ENCODE data around the gene COQ8B.

DNA sequence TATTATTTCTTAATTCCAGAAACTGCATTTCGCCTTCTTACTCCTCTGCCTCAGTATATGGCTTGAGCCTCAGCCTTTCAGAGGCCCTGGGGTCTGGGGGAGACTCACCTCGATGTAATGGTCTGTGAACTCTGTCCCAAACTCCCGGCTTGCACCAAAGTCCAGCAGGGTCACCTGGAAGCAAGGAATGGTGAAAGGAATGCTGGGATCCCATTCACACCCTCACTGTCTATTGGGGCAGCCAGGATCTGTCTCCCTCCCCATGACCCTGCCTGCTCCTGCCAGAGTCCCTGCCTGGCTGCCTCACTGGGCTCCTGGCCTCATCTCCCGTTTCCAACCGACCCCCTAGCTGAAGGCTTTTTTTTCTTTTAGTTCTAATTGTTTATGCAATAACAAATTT is 20.8 kb downstream of the COQ8B start:
- TF ChIP-seq, protein P1, sequence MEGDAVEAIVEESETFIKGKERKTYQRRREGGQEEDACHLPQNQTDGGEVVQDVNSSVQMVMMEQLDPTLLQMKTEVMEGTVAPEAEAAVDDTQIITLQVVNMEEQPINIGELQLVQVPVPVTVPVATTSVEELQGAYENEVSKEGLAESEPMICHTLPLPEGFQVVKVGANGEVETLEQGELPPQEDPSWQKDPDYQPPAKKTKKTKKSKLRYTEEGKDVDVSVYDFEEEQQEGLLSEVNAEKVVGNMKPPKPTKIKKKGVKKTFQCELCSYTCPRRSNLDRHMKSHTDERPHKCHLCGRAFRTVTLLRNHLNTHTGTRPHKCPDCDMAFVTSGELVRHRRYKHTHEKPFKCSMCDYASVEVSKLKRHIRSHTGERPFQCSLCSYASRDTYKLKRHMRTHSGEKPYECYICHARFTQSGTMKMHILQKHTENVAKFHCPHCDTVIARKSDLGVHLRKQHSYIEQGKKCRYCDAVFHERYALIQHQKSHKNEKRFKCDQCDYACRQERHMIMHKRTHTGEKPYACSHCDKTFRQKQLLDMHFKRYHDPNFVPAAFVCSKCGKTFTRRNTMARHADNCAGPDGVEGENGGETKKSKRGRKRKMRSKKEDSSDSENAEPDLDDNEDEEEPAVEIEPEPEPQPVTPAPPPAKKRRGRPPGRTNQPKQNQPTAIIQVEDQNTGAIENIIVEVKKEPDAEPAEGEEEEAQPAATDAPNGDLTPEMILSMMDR (IDR thresholded peaks at IDR 0.05 in 8 of 11, conservative IDR thresholded peaks at IDR 0.05 in 3 of 11): no peak
- TF ChIP-seq POLR2A (IDR thresholded peaks at IDR 0.05): no peak
